ENCODE measurements around the gene CALCOCO2.

GRCh38 chr17:48787828-48788227, 43.0 kb upstream of the CALCOCO2 start:
- TF ChIP-seq TAF1 (IDR thresholded peaks at IDR 0.05; ENCODE audit: low read depth) (no peak), POLR2AphosphoS5 (IDR thresholded peaks at IDR 0.05) (no peak), MXI1 (conservative IDR thresholded peaks at IDR 0.05; ENCODE audit: poor library complexity, severe bottlenecking) (no peak)
- TF ChIP-seq, protein P1, sequence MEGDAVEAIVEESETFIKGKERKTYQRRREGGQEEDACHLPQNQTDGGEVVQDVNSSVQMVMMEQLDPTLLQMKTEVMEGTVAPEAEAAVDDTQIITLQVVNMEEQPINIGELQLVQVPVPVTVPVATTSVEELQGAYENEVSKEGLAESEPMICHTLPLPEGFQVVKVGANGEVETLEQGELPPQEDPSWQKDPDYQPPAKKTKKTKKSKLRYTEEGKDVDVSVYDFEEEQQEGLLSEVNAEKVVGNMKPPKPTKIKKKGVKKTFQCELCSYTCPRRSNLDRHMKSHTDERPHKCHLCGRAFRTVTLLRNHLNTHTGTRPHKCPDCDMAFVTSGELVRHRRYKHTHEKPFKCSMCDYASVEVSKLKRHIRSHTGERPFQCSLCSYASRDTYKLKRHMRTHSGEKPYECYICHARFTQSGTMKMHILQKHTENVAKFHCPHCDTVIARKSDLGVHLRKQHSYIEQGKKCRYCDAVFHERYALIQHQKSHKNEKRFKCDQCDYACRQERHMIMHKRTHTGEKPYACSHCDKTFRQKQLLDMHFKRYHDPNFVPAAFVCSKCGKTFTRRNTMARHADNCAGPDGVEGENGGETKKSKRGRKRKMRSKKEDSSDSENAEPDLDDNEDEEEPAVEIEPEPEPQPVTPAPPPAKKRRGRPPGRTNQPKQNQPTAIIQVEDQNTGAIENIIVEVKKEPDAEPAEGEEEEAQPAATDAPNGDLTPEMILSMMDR (IDR thresholded peaks at IDR 0.05; ENCODE audit: poor library complexity, severe bottlenecking): no peak
- TF ChIP-seq, protein P2, sequence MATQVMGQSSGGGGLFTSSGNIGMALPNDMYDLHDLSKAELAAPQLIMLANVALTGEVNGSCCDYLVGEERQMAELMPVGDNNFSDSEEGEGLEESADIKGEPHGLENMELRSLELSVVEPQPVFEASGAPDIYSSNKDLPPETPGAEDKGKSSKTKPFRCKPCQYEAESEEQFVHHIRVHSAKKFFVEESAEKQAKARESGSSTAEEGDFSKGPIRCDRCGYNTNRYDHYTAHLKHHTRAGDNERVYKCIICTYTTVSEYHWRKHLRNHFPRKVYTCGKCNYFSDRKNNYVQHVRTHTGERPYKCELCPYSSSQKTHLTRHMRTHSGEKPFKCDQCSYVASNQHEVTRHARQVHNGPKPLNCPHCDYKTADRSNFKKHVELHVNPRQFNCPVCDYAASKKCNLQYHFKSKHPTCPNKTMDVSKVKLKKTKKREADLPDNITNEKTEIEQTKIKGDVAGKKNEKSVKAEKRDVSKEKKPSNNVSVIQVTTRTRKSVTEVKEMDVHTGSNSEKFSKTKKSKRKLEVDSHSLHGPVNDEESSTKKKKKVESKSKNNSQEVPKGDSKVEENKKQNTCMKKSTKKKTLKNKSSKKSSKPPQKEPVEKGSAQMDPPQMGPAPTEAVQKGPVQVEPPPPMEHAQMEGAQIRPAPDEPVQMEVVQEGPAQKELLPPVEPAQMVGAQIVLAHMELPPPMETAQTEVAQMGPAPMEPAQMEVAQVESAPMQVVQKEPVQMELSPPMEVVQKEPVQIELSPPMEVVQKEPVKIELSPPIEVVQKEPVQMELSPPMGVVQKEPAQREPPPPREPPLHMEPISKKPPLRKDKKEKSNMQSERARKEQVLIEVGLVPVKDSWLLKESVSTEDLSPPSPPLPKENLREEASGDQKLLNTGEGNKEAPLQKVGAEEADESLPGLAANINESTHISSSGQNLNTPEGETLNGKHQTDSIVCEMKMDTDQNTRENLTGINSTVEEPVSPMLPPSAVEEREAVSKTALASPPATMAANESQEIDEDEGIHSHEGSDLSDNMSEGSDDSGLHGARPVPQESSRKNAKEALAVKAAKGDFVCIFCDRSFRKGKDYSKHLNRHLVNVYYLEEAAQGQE (IDR thresholded peaks at IDR 0.05; ENCODE audit: borderline replicate concordance): no peak

Data from neural cell (in vitro differentiated cells).